ENCODE data around the gene ABCG1.

Gene ABCG1

GRCh38 chr21:42252325-42252654 lies 33.4 kb downstream of the ABCG1 start:
- no peak for DNase-seq (ENCODE audit: low read depth)

- no peak for DNase-seq (ENCODE audit: low read depth)
Measured at GRCh38 chr21:42252778-42253340, 33.9 kb downstream of the ABCG1 start.

- no peak for DNase-seq (ENCODE audit: low read depth)
Measured at GRCh38 chr21:42253466-42253865, 34.5 kb downstream of the ABCG1 start.

GRCh38 chr21:42254083-42254482 lies 35.1 kb downstream of the ABCG1 start:
- no peak for DNase-seq (ENCODE audit: low read depth)

GRCh38 chr21:42254651-42255601 lies 36.0 kb downstream of the ABCG1 start:
- DNase-seq (ENCODE audit: low read depth), result no peak

GRCh38 chr21:42255825-42256224 lies 36.9 kb downstream of the ABCG1 start:
- no peak for DNase-seq (ENCODE audit: low read depth)

GRCh38 chr21:42256316-42256715 lies 37.4 kb downstream of the ABCG1 start:
- no peak for DNase-seq (ENCODE audit: low read depth)

- DNase-seq (ENCODE audit: low read depth), result no peak
Measured at GRCh38 chr21:42257091-42257765, 38.3 kb downstream of the ABCG1 start.

- DNase-seq (ENCODE audit: low read depth), result no peak
Measured at GRCh38 chr21:42258150-42258884, 39.4 kb downstream of the ABCG1 start.

GRCh38 chr21:42258885-42259407 lies 40.0 kb downstream of the ABCG1 start:
- DNase-seq (ENCODE audit: low read depth), result no peak

GRCh38 chr21:42260121-42260520 lies 41.2 kb downstream of the ABCG1 start:
- no peak for DNase-seq (ENCODE audit: low read depth)

- no peak for DNase-seq (ENCODE audit: low read depth)
Measured at GRCh38 chr21:42261829-42262200, 42.9 kb downstream of the ABCG1 start.

GRCh38 chr21:42262831-42263231 lies 43.9 kb downstream of the ABCG1 start:
- DNase-seq (ENCODE audit: low read depth), result no peak

GRCh38 chr21:42263591-42264131 lies 44.7 kb downstream of the ABCG1 start:
- DNase-seq (ENCODE audit: low read depth), result no peak

- no peak for DNase-seq (ENCODE audit: low read depth)
Measured at GRCh38 chr21:42264245-42265195, 45.6 kb downstream of the ABCG1 start.

- no peak for DNase-seq (ENCODE audit: low read depth)
Measured at GRCh38 chr21:42265231-42265812, 46.4 kb downstream of the ABCG1 start.

- no peak for DNase-seq (ENCODE audit: low read depth)
Measured at GRCh38 chr21:42266971-42267556, 48.1 kb downstream of the ABCG1 start.

GRCh38 chr21:42269386-42269785 lies 50.4 kb downstream of the ABCG1 start:
- no peak for DNase-seq (ENCODE audit: low read depth)

GRCh38 chr21:42271065-42271464 lies 52.1 kb downstream of the ABCG1 start:
- DNase-seq (ENCODE audit: low read depth), result no peak

Data from GM04503 (cell line).